Uterus (tissue), 4 donors: ENCODE results near the gene TMEM171. TPM values are rescaled to one million over a fixed set of nuclear protein-coding genes. Genes with fewer than 3 reads are reported as not detected.

Source experiments
- DNase-seq, 2 donors: peaks; one replicate each; pipeline ENCODE4 v3.0.0-alpha.2; 2019 to 2020
- H3K27ac ChIP-seq, 2 donors: fragments of 200-600 bp; sonication (generic); 1 replicate in 1 of 2; 2 replicates in 1 of 2; pipeline ENCODE4 v1.5.1; 2016 to 2018
- H3K27me3 ChIP-seq, 2 donors: fragments of 200-600 bp; sonication (generic); one replicate each; pipeline ENCODE4 v1.5.1; 2018 to 2019; ENCODE audit warnings: control low read depth in 1 of 2
- H3K36me3 ChIP-seq, 2 donors: fragments of 200-600 bp; sonication (generic); one replicate each; pipeline ENCODE4 v1.5.1; 2019; ENCODE audit warnings: control low read depth in 1 of 2
- H3K4me1 ChIP-seq, 2 donors: fragments of 200-600 bp; sonication (generic); one replicate each; pipeline ENCODE4 v1.5.1; 2018 to 2019; ENCODE audit warnings: control low read depth in 1 of 2
- H3K4me3 ChIP-seq, 2 donors: fragments of 200-600 bp; sonication (generic); 1 replicate in 1 of 2; 2 replicates in 1 of 2; pipeline ENCODE4 v1.5.1; 2018 to 2019; ENCODE audit warnings: mild to moderate bottlenecking in 1 of 2
- H3K9me3 ChIP-seq, 2 donors: fragments of 200-600 bp; sonication (generic); one replicate each; pipeline ENCODE4 v1.5.1; 2019; ENCODE audit warnings: control low read depth in 1 of 2
- CTCF ChIP-seq, 4 experiments: fragments of 200-600 bp in 2 of 4; fragments of 450-650 bp in 2 of 4; sonication (generic) in 2 of 4; IDR thresholded peaks; one replicate each; pipeline ENCODE4 v1.5.1; 2016 to 2019; ENCODE audit warnings: antibody characterized with exemption in 4 of 4, mild to moderate bottlenecking in 2 of 4, moderate library complexity in 1 of 4
- POLR2A ChIP-seq, 2 donors: fragments of 450-650 bp; IDR thresholded peaks; one replicate each; pipeline ENCODE4 v1.6.1; 2016; ENCODE audit warnings: antibody characterized with exemption in 2 of 2, mild to moderate bottlenecking in 1 of 2, moderate library complexity in 1 of 2
- intact Hi-C: fragments of 100-400 bp; cut with DNase I; formaldehyde crosslinking; loops from one replicate; pipeline ENCODE4 v1.15.1; 2023; ENCODE audit warnings: low total_unique reads
- total RNA-seq, 4 donors: library from RNA; depleted of rRNA in 3 of 4; stranded (reverse); fragments of >200 nt in 3 of 4; gene quantifications; one replicate each; pipeline versions ENCODE4 v1.1.0 to v1.2.4, GENCODE V29; 2014 to 2023
- donor health status: DM: yes; HTN: yes; CAD: no.

Gene TMEM171
- total RNA-seq, 4 donors from 2014 or later = not detected

GRCh38 chr5:73170522-73170921 lies 50.1 kb downstream of the TMEM171 start:
- TF ChIP-seq POLR2A (IDR thresholded peaks at IDR 0.05) (no peak), CTCF (IDR thresholded peaks at IDR 0.05) (no peak)
- DNase-seq = no peak
- H3K4me3 ChIP-seq = no peak overlapping the region
- H3K27ac ChIP-seq = no peak overlapping the region
- intact Hi-C loops = no loop called here
- H3K36me3 ChIP-seq = no peaks in the 10 kb centered on the region
- no peaks in the 10 kb centered on the region for H3K4me1 ChIP-seq
- no peaks in the 10 kb centered on the region for H3K9me3 ChIP-seq
- H3K27me3 ChIP-seq = no peaks in the 10 kb centered on the region

GRCh38 chr5:73171495-73171894 lies 51.1 kb downstream of the TMEM171 start:
- TF ChIP-seq CTCF (IDR thresholded peaks at IDR 0.05) (no peak), POLR2A (IDR thresholded peaks at IDR 0.05) (no peak)
- no peak overlapping the region for H3K27ac ChIP-seq
- H3K36me3 ChIP-seq = no peaks in the 10 kb centered on the region
- intact Hi-C loops = no loop called here
- H3K4me3 ChIP-seq = no peak overlapping the region
- no peaks in the 10 kb centered on the region for H3K27me3 ChIP-seq
- no peaks in the 10 kb centered on the region for H3K4me1 ChIP-seq
- no peaks in the 10 kb centered on the region for H3K9me3 ChIP-seq
- no peak for DNase-seq

- intact Hi-C loops = no loop called here
These were observed 52.6 kb downstream of the TMEM171 start, which contains the start of gene TMEM174 for GRCh38 chr5:73172951-73173350. TMEM174 (plus strand) TSS chr5:73173193; CDS start chr5:73173244, 51 bp downstream.

GRCh38 chr5:73174100-73174815 lies 53.9 kb downstream of the TMEM171 start:
- TF ChIP-seq POLR2A (IDR thresholded peaks at IDR 0.05) (no peak), CTCF (IDR thresholded peaks at IDR 0.05) (no peak)
- no peaks in the 10 kb centered on the region for H3K4me1 ChIP-seq
- intact Hi-C loops = no loop called here
- no peaks in the 10 kb centered on the region for H3K36me3 ChIP-seq
- DNase-seq = no peak
- no peaks in the 10 kb centered on the region for H3K9me3 ChIP-seq
- no peak overlapping the region for H3K4me3 ChIP-seq
- no peak overlapping the region for H3K27ac ChIP-seq
- no peaks in the 10 kb centered on the region for H3K27me3 ChIP-seq

More at GRCh38 chr5:73172951-73173350, 52.6 kb downstream of the TMEM171 start, which contains the start of gene TMEM174:
- H3K4me3 ChIP-seq = no peak within 1 kb of the TSS
- H3K36me3 ChIP-seq = no peaks in the 10 kb centered on the region
- no peaks in the 10 kb centered on the region for H3K9me3 ChIP-seq
- H3K27ac ChIP-seq = no peak within 1 kb of the TSS
- H3K4me1 ChIP-seq = no peaks in the 10 kb centered on the region
- DNase-seq = no peak
- H3K27me3 ChIP-seq = no peaks in the 10 kb centered on the region
- TF ChIP-seq CTCF (IDR thresholded peaks at IDR 0.05) (no peak), POLR2A (IDR thresholded peaks at IDR 0.05) (no peak)

- no peak overlapping the region for H3K27ac ChIP-seq
- no peak overlapping the region for H3K4me3 ChIP-seq
- H3K36me3 ChIP-seq = no peaks in the 10 kb centered on the region
- no peaks in the 10 kb centered on the region for H3K9me3 ChIP-seq
- H3K4me1 ChIP-seq = no peaks in the 10 kb centered on the region
- DNase-seq = no peak
- no peak for TF ChIP-seq POLR2A (IDR thresholded peaks at IDR 0.05)
- no peak for TF ChIP-seq CTCF (IDR thresholded peaks at IDR 0.05)
- intact Hi-C loops = no loop called here
- no peaks in the 10 kb centered on the region for H3K27me3 ChIP-seq
These were observed 55.9 kb downstream of the TMEM171 start for GRCh38 chr5:73176250-73176649.
